HuH-7 (cell line): Measurements from ENCODE around the gene PPARA.

ENCODE experiments used
- DNase-seq: peaks from one replicate; pipeline ENCODE4 v3.0.0; 2011; ENCODE audit warnings: low spot score

The PPARA gene

GRCh38 chr22:46150034-46150654 lies at the start of gene PPARA:
PPARA (plus strand) TSS chr22:46150526; CDS start chr22:46198384, 47,858 bp downstream.
- peak; percentile 94 for DNase-seq

- no peak for DNase-seq
Observed at GRCh38 chr22:46102159-46102558, 48.2 kb upstream of the PPARA start.

- no peak for DNase-seq
Observed at GRCh38 chr22:46102752-46103151, 47.6 kb upstream of the PPARA start.

- no peak for DNase-seq
Observed at GRCh38 chr22:46103181-46103580, 47.1 kb upstream of the PPARA start.

- no peak for DNase-seq
Observed at GRCh38 chr22:46103664-46104063, 46.7 kb upstream of the PPARA start.

- no peak for DNase-seq
Observed at GRCh38 chr22:46104170-46104880, 46.0 kb upstream of the PPARA start.

- DNase-seq = no peak
Observed at GRCh38 chr22:46104881-46105493, 45.3 kb upstream of the PPARA start.

- peak; percentile 96 for DNase-seq
Observed at GRCh38 chr22:46105494-46106278, 44.6 kb upstream of the PPARA start.

GRCh38 chr22:46106279-46107022 lies 43.9 kb upstream of the PPARA start:
- no peak for DNase-seq

GRCh38 chr22:46107089-46107664 lies 43.1 kb upstream of the PPARA start:
- DNase-seq = no peak

GRCh38 chr22:46107753-46108563 lies 42.4 kb upstream of the PPARA start:
- no peak for DNase-seq

GRCh38 chr22:46108564-46109473 lies 41.5 kb upstream of the PPARA start:
- peak; percentile 72 for DNase-seq

GRCh38 chr22:46109474-46110003 lies 40.8 kb upstream of the PPARA start:
- no peak for DNase-seq

GRCh38 chr22:46110215-46110614 lies 40.1 kb upstream of the PPARA start:
- DNase-seq = no peak

- no peak for DNase-seq
Observed at GRCh38 chr22:46111645-46112306, 38.5 kb upstream of the PPARA start.

- no peak for DNase-seq
Observed at GRCh38 chr22:46112405-46112804, 37.9 kb upstream of the PPARA start.

- DNase-seq = no peak
Observed at GRCh38 chr22:46113110-46113909, 37.0 kb upstream of the PPARA start.
